ENCODE results near the gene IFI35.
"Not testable (repeated sequence)": the region's sequence is repeated elsewhere in the genome, so short reads cannot be mapped to it uniquely, and the experiment has no call there.

Gene IFI35

DNA sequence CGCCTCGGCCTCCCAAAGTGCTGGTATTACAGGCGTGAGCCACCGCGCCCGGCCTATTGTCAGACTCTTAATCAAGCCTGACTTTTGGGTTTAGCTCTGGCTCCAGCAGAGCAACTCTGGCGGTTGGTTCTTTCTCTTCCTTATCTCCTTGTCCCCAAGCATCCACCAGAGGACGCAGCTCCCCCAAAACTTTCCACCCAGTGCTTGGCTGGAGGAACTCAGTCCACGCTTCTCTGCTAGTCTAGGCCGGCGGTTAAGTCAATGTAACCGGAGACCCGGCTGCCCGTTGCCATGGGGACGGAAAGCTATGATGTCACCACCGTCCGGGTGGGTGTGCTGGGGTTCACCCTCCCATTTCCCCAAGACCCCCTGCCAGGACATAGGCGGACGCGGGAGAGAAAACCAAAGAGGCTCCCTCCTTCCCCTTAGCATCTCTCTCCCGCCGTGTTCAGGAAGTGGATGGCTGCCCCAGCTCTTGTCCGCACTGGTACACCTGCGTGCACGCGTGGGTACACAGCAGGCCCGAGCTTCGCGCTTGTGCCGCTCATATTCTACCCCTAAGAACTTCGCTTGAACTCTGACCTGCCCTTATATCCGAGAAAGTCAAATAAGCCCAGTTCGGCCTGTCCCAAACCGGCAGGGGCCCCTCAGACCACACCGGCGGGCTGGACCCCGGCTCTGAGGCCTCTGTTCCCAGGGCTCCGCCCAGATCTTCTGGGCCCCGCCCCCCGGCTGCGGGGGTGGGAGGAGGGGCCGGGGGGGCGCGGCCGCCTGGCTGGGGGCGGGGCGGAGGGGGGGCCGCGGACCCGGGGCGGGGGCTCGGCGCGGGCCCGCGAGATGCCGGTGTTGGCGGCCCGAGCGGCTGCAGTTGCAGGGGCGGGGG lies 18.1 kb downstream of the IFI35 start, which contains the start of gene RND2:
RND2 (plus strand) TSS at position 825 of the 883 bp plus-strand sequence. CDS start 117 bp downstream, outside the sequence.
- peak; percentile 56 for DNase-seq (ENCODE audit: low read depth)

DNA sequence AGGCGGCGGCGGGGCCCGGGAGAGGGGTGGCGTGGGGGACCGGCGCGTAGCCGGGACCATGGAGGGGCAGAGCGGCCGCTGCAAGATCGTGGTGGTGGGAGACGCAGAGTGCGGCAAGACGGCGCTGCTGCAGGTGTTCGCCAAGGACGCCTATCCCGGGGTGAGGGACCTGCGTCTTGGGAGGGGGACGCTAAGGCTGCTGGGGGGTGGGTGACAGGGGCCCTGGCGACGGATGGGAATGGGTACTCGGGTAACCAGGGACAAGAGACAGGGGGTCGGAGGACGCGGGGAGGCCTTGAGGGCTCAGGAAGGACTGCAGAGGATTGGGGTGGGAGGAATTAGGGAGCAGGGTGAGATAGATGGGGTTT lies 18.7 kb downstream of the IFI35 start:
- DNase-seq (ENCODE audit: low read depth), result no peak

DNA sequence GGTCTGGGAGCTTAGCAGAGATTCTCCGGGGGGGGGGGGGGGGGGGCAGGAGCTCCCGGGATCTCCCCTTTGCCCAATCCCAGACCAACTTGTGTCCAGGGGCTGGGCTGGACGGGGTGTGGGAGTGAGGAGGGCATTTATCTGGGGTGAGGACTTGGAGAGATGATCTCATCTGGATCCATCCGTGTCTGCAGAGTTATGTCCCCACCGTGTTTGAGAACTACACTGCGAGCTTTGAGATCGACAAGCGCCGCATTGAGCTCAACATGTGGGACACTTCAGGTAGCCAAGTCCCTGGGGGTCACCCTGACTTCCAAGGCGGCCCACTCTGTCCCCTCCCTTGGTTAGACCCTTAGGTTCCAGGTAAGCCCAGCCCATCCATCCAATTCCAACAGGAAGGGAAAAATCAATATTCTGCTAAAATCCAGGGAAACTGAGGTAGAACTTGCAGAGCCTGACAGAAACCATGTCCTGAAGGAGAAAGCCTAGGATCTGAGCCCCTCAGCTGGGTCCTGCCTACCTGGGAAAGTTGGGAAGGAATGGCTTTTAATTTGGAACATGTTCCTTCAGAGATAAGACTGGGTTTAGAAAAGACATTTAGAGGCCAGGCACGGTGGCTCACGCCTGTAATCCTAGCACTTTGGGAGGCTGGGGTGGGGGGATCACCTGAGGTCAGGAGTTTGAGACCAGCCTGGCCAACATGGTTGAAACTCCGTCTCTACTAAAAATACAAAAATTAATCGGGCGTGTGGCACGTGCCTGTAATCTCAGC lies 19.4 kb downstream of the IFI35 start:
- no peak for DNase-seq (ENCODE audit: low read depth)

DNA sequence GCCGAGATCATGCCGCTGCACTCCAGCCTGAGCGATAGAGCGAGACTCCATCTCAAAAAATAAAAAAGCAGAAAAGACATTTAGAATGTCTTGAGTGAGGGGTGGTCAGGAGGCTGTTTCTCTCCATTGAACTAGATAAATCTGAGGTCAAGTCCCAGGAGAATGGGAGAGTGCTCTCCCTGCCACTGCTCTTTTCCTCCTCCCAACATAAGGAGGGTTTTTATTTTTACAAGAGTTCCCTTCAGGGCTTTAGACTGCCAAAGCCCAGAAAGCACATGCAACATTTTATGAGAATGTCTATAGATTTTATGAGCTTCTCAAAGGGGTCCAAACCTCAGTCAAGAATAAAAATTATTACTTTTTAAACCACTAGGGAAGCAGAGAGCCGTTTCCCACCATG lies 20.0 kb downstream of the IFI35 start:
- DNase-seq (ENCODE audit: low read depth), result no peak

DNA sequence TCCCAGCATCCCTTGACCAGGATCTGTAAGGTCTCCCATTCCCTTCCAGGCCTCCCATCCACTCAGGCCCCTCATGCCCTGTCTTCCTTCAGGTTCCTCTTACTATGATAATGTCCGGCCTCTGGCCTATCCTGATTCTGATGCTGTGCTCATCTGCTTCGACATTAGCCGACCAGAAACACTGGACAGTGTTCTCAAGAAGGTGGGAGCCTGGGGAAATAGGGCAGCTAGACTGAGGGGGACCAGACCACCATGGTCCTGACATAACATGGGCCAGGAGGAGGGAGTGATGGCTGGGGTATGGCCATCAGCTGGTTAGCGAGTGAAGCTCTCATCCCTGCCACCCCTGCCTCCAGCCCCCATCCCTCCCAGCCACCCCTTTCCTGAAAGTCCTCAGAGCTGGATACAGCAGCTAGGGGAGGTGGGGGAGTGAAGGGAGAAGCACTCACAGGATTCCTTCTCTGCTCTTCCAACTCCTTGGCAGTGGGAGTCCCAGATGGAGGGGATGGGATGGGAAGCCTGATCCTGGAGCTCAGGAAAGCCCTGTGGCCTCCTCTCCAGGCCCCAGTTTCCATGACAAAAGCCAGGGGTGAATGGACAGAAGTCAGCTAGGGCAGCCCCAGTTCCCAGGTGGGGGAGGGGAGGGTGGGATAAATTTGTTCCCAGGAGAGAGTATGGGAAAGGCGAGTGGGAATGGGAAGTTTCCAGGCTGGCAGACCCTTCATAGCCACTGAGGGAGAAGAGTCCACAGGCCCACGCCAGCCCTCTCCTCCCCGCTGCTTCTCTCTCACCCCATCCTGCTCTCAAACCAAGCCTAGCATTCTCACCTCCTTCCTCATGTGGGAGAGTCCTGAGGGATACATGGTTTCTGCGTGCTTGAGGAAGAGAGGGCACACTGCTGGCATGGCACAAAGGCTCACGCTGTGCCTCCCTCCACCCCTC lies 20.8 kb downstream of the IFI35 start:
- DNase-seq (ENCODE audit: low read depth), result no peak

DNA sequence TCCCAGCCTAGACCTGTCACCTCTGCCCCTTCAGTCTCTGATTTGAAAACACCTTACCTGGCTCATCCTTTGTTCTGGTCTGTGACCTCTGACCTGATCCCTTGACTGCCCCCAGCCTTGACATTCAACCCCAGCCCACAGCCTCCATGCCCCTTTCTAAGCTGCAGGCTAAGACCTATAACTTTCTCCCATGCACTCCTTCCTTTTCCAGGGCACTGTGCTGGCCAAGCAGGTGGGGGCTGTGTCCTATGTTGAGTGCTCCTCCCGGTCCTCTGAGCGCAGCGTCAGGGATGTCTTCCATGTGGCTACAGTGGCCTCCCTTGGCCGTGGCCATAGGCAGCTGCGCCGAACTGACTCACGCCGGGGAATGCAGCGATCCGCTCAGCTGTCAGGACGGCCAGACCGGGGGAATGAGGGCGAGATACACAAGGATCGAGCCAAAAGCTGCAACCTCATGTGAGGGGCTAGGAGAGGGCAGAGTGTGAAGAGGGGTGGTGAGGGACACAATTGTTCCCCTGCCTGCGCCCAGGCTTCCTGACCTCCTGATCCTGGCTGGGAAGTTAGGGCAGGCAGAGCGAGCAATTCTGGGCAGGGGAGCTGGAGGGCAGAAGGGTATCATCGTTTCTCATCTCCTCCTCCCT lies 21.8 kb downstream of the IFI35 start:
- DNase-seq (ENCODE audit: low read depth), result no peak

DNA sequence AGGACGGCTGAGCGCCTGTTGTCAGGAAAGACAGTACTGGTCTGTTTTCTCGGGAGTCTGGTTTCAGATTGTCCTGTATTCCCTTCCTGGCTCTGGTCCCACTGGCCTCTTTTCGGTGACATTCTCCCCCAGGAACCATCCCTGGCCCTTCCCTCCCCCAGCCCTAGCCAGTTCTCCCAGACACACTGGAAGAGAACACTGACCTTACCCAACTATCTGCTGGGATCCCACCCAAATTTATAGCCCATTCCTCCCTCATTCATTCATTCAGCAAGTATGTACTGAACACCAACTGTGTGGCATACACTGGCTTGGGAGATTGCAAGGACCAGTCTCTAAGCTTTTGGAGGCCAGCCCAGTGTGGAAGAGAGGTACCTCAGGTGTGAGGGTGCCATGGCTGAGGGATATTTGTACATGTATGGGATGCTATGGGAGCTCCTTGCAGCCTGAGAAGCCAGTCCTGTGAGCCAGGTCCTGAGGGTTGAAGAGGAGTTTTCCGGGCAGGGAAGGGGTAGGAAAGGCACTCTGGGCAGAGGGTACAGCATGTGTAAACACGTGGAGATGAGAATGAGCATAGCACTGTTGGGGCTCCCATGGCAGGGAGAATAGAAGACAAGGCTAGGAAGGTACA lies 23.7 kb downstream of the IFI35 start:
- no peak for DNase-seq (ENCODE audit: low read depth)

DNA sequence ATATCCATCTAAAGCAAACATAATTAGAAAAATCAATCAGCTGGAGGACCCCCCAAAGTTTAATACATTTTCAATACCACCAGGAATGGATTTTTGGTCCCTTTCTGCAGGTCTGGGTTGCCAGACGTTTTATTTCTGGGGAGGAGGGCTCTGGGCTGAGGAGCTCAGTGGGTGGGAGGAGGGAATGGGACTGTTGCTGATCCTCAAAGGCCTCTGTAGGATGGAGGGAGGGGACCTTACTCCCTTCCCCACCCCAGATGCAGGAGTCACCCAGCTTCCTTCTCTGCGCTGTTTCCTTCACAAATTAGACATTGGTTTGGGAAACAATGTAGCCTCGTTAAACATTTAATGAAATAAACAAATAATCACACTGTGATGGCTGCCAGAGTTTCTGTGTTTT lies 25.1 kb downstream of the IFI35 start:
- DNase-seq (ENCODE audit: low read depth), result no peak

DNA sequence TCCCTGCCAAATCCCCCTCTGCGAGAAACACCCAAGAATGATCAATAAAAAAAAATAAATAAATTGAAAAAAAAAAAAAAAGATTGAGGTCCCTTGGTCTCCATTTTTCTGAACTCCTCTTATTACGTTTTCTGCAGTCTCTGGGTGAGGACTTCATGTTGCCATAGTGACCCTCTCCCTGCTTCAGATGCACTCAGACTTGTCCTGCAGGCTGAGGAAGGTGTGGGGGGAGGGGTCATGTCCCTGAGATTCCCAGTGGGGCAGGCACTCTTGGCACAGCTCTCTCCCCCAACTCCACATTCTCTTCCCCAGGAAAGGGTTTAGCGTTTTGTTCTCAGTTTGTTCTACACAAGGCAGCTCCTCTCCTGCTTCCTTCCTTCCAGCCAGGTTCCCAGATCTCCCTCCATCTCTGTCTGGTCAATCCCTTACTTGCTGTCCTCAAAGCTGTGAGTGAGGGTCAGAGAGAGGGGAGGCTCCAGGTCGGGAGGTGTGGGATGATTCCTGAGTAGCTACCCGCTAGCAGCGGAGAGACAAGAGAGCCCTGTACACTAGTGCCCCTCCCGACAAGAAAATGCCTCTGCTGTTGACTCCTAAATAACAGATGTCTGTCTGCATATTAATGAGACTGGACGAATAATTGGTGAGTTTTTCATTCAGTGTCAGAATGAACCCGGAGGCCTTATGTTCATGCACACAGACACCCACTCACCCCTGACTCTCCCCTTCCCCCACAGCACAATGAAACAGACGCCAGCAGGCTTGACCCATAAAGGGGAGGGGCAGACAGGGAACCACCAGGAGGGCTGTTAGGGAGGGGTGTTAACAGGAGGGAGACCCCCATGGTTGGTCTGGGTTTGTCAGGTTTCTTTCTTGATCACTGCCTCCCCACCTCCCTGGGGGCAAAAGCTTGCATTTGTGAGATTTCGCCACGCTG lies 27.6 kb downstream of the IFI35 start:
- no peak for DNase-seq (ENCODE audit: low read depth)

DNA sequence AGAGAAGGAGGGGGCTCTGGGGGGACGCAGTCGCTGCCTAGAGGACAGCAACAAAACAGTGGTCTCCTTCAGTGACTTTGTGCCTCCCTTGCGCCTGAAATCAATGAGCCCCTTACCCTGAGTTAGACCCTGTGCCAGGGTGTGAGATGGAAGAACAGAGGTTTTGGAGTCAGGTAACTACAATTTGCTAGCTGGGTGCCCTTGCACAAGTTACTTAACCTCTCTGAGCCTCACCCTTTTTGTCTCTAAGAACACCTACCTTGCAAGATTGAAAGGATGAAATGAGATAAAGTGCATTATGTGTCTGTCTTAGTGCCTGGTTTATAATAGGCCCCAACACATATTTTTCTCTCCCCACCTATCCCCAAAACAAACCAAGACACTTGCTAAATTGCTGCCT lies 28.3 kb downstream of the IFI35 start:
- DNase-seq (ENCODE audit: low read depth), result no peak

DNA sequence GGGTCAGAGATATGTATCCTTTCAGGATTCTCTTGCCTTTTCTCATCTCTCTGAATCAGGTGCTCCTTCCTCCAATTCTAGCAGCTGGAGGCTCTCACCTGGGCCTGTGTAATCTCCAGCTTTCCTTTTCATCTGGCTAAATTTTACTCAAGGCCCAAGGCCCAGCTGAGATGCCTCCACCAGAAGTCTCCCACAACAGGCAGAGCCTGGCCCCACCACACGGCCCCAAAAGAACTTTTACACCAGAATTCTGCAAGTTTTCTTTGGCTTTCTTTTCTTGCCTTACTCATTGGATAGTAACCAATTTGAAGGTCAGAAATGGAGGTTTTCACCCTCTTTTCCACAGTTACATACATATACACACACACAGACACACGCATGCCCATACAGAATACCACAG lies 33.1 kb downstream of the IFI35 start:
- DNase-seq (ENCODE audit: low read depth), result no peak

DNA sequence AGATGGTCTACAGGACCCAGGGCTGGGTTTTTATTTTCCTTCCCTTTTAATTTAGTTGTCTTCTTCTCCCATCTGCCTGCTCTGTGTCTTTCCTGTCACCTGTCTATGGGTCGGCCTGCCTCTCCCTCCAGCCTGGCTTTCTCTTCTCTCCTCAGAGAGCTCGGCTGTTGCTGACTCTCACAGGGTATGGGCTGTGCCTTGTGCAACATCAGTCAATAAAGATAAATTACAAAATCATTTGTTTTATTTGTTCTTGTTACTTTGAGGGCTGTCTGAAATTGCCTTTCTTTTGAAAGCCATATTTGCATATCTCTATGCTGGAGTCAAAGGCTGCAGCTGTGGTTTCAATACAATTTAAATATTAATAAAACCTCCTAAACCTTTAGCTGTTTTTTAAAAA lies 34.1 kb downstream of the IFI35 start:
- DNase-seq (ENCODE audit: low read depth), result no peak

DNA sequence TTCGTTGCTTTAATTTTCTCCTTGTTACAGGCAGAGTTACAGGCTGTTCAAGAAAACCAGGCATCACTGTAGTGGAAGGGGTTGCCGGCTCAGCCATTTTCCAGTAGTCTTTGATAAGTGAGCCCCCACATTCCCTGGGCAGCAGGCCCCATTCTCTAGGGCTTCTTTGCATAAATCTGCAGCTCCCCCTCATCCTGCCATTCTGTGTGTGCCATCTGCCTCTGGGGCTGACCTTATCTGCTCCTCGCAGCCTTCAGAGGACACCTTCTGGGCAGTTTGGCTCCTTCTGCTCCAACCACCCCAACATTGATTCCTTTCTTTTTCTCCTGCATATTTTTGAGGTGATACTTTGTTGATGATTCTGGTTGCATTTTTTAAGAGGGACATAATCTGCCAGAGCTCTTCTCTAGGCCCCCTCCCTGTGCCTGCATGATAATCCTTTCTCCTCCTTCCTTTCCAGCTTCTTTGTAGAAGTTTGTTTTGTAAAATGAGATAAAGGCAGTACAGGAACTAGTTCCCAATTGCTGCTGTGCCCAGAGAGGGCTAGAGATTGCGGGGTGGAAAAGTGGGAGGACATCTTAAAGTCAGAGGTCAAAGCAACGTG lies 35.5 kb downstream of the IFI35 start:
- DNase-seq (ENCODE audit: low read depth), result no peak

DNA sequence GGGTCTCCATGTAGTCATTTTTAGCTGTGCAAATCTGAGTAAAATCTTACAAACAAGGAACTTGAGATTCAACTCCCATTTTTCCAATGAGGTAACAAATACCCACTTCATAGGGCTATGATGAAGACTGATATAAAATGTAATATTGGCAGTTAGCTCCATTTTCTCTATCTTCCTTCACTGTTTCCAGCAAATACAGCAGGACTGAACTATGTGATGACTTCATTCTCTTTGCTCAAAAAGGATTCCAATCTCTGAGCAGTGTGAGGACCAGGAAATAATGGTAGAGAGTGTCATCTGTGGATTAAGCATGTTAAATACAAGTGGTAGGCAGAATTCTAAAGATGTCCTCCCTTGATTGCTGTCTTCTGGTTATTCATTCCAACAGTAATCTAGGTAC lies 36.7 kb downstream of the IFI35 start:
- no peak for DNase-seq (ENCODE audit: low read depth)

DNA sequence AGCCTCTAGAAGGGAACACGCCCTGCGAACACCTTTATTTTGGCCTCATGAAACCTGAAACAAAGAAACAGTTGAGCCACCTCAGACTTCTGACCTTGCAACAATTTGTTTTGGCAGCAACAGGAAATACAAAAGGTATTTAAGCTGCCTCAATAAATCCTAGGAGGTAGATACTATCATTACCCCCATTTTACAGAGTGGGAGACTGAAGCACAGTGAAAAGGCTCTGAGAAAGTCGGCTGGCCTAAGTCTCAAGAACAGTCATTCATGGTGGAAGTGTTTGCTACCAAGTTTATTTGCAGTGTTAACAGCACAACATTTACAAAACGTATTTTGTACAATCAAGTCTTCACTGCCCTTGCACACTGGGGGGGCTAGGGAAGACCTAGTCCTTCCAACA lies 37.4 kb downstream of the IFI35 start:
- DNase-seq (ENCODE audit: low read depth), result no peak

DNA sequence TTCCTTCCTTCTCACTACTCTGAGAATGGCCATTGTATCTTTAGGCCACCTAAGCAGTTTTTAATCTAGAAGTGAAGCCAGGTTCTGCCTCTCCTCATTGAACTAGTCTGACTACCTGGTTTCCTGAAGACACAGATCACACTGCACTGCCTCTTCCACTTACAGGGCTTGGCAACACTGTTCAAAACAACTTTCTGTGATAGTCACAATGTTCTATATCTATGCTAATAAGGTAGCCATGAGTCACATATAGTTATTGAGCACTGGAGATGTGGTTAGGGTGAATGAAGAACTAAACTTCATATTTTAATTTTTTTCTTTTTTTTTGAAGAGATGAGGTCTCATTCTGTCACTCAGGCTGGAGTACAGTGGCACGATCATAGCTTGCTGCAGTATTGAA lies 45.4 kb downstream of the IFI35 start:
- no peak for DNase-seq (ENCODE audit: low read depth)

DNA sequence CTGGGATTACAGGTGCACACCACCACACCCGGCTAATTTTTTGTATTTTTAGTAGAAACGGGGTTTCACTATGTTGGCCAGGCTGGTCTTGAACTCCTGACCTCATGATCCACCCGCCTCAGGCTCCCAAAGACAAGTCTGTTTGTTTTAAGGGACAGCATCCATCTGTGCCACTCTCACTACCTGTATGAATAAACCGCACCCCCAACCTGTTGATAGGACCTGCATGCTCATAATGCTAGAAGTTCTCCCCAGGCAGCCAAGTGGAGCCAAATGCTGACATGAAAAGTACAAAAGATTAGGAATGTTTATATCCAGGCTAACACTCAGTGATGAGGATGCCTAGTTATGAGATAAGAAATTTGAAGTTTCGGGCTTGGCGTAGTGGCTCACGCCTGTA lies 46.4 kb downstream of the IFI35 start:
- not testable (repeated sequence) for DNase-seq (ENCODE audit: low read depth)

DNA sequence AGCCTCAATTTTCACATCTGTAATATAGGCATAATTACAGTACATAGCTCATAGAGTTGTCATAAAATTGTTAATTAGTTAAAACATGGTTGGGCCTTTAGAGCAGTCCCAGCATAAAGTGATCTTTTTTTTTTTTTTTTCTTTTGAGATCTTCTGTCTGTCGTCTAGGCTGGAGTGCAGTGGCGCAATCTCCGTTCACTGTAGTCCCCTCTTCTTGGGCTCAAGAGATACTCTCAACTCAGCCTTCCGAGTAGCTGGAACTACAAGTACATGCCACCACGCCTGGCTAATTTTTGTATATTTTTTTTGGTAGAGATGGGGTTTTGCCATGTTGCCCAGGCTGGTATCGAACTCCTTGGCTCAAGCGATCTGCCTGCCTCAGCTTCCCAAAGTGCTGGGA lies 49.5 kb downstream of the IFI35 start:
- no peak for DNase-seq (ENCODE audit: low read depth)

DNA sequence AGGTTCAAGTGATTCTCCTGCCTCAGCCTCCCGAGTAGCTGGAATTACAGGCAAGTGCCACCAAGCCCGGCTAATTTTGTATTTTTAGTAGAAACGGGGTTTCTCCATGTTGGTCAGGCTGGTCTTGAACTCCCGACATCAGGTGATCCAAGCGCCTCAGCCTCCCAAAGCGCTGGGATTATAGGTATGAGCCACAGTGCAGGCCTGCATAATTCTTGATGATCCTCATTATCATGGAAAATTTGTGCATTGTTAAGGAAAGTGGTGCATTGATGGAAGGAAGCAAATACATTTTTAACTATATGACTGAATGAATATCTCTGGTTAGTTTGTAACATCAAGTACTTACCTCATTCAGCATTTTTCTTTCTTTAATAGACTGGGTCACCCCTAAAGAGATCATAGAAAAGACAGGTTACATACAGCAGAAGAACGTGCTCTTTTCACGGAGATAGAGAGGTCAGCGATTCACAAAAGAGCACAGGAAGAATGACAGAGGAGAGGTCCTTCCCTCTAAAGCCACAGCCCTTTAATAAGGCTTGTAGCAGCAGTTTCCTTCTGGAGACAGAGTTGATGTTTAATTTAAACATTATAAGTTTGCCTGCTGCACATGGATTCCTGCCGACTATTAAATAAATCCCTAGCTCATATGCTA lies 56.5 kb downstream of the IFI35 start:
- DNase-seq (ENCODE audit: low read depth), result no peak

All from stimulated activated CD8-positive, alpha-beta memory T cell treated with anti-CD3 and anti-CD28 coated beads, Interleukin-7, amount 100 ng/mL, for 24 hours (primary cell).